Measurements from ENCODE around the gene DNAH3. TPM values are rescaled to one million over a fixed set of nuclear protein-coding genes. Genes with fewer than 3 reads are reported as not detected.
"Not testable (repeated sequence)": the region's sequence is repeated elsewhere in the genome, so short reads cannot be mapped to it uniquely, and the experiment has no call there.

Gene DNAH3
- total RNA-seq, 5 donors from 2014 or later (not counting 1 experiment from before 2014, with no cell fraction given): not detected

GRCh38 chr16:20937736-20938135 is 212.9 kb downstream of the DNAH3 start:
- Histone ChIP-seq H3K36me3 (ENCODE audit: control insufficient read depth in 2 of 2, extremely low read depth in 1 of 2, insufficient read depth in 1 of 2, low read length in 1 of 2) (no peaks in the 10 kb centered on the region), H3K27ac (ENCODE audit: low read length) (no peak overlapping the region), H3K4me1 (ENCODE audit: control insufficient read depth in 1 of 2, extremely low read depth in 1 of 2, insufficient read depth in 2 of 2, low read length in 2 of 2) (no peaks in the 10 kb centered on the region), H3K4me3 (ENCODE audit: control insufficient read depth in 1 of 2, extremely low read depth in 1 of 2, low read length in 1 of 2) (no peak overlapping the region), H3K9me3 (no peaks in the 10 kb centered on the region), H3K27me3 (replicated peaks in 1 of 2; ENCODE audit: control insufficient read depth in 2 of 2, extremely low read depth in 1 of 2, insufficient read depth in 2 of 2, low read length in 1 of 2) (peaks cover 0 to 6% of the 10 kb centered on the region in 2 experiments)
- Mint-ChIP-seq H3K4me3 (no peak overlapping the region), H3K27me3 (no peaks in the 10 kb centered on the region), H3K9me3 (no peaks in the 10 kb centered on the region), H3K27ac (no peak overlapping the region), H3K36me3 (no peaks in the 10 kb centered on the region), H3K4me1 (peaks cover 5 to 8% (median 6%) of the 10 kb centered on the region in 3 donors)
- WGBS (ENCODE audit: insufficient coverage): 92% methylated on average over 4 of the region's 6 CpGs
- DNase-seq: no peak
- no peak for ATAC-seq (replicated peaks in 1 of 4)
- CTCF ChIA-PET: no interaction called here
- POLR2A ChIA-PET: no interaction called here

- Mint-ChIP-seq H3K9me3 (no peaks in the 10 kb centered on the region), H3K4me3 (no peak overlapping the region), H3K27ac (no peak overlapping the region), H3K36me3 (no peaks in the 10 kb centered on the region), H3K27me3 (no peaks in the 10 kb centered on the region), H3K4me1 (no peaks in the 10 kb centered on the region)
- Histone ChIP-seq H3K27ac (ENCODE audit: low read length) (no peak overlapping the region), H3K4me3 (ENCODE audit: control insufficient read depth in 1 of 2, extremely low read depth in 1 of 2, low read length in 1 of 2) (no peak overlapping the region), H3K4me1 (ENCODE audit: control insufficient read depth in 1 of 2, extremely low read depth in 1 of 2, insufficient read depth in 2 of 2, low read length in 2 of 2) (no peaks in the 10 kb centered on the region), H3K9me3 (no peaks in the 10 kb centered on the region), H3K27me3 (replicated peaks in 1 of 2; ENCODE audit: control insufficient read depth in 2 of 2, extremely low read depth in 1 of 2, insufficient read depth in 2 of 2, low read length in 1 of 2) (peaks cover 0 to 6% of the 10 kb centered on the region in 2 experiments), H3K36me3 (ENCODE audit: control insufficient read depth in 2 of 2, extremely low read depth in 1 of 2, insufficient read depth in 1 of 2, low read length in 1 of 2) (no peaks in the 10 kb centered on the region)
- ChIA-PET POLR2A (no interaction called here), CTCF (no interaction called here)
- no peak for DNase-seq
- ATAC-seq (replicated peaks in 1 of 4): no peak
Observed at GRCh38 chr16:20933589-20933988, 217.1 kb downstream of the DNAH3 start.

- Histone ChIP-seq H3K27ac (ENCODE audit: low read length) (no peak overlapping the region), H3K36me3 (ENCODE audit: control insufficient read depth in 2 of 2, extremely low read depth in 1 of 2, insufficient read depth in 1 of 2, low read length in 1 of 2) (no peaks in the 10 kb centered on the region), H3K4me1 (ENCODE audit: control insufficient read depth in 1 of 2, extremely low read depth in 1 of 2, insufficient read depth in 2 of 2, low read length in 2 of 2) (no peaks in the 10 kb centered on the region), H3K9me3 (no peaks in the 10 kb centered on the region), H3K27me3 (replicated peaks in 1 of 2; ENCODE audit: control insufficient read depth in 2 of 2, extremely low read depth in 1 of 2, insufficient read depth in 2 of 2, low read length in 1 of 2) (no peaks in the 10 kb centered on the region), H3K4me3 (ENCODE audit: control insufficient read depth in 1 of 2, extremely low read depth in 1 of 2, low read length in 1 of 2) (no peak overlapping the region)
- ChIA-PET POLR2A (no interaction called here), CTCF (no interaction called here)
- Mint-ChIP-seq H3K27ac (no peak overlapping the region), H3K36me3 (peaks cover 10% of the 10 kb centered on the region), H3K4me1 (no peaks in the 10 kb centered on the region), H3K4me3 (no peak overlapping the region), H3K27me3 (no peaks in the 10 kb centered on the region), H3K9me3 (no peaks in the 10 kb centered on the region)
- no peak for DNase-seq
- ATAC-seq (replicated peaks in 1 of 4): no peak
- 100% methylated on average over 2 of the region's 5 CpGs for whole genome bisulfite sequencing (ENCODE audit: insufficient coverage)
Observed at GRCh38 chr16:20931066-20931600, 219.5 kb downstream of the DNAH3 start.

GRCh38 chr16:20930365-20930690 is 220.3 kb downstream of the DNAH3 start:
- Histone ChIP-seq H3K9me3 (no peaks in the 10 kb centered on the region), H3K27me3 (replicated peaks in 1 of 2; ENCODE audit: control insufficient read depth in 2 of 2, extremely low read depth in 1 of 2, insufficient read depth in 2 of 2, low read length in 1 of 2) (no peaks in the 10 kb centered on the region), H3K27ac (ENCODE audit: low read length) (no peak overlapping the region), H3K36me3 (ENCODE audit: control insufficient read depth in 2 of 2, extremely low read depth in 1 of 2, insufficient read depth in 1 of 2, low read length in 1 of 2) (peaks cover 0 to 5% of the 10 kb centered on the region in 2 donors), H3K4me3 (ENCODE audit: control insufficient read depth in 1 of 2, extremely low read depth in 1 of 2, low read length in 1 of 2) (no peak overlapping the region), H3K4me1 (ENCODE audit: control insufficient read depth in 1 of 2, extremely low read depth in 1 of 2, insufficient read depth in 2 of 2, low read length in 2 of 2) (no peaks in the 10 kb centered on the region)
- Mint-ChIP-seq H3K4me1 (no peaks in the 10 kb centered on the region), H3K27ac (no peak overlapping the region), H3K9me3 (no peaks in the 10 kb centered on the region), H3K4me3 (no peak overlapping the region), H3K27me3 (no peaks in the 10 kb centered on the region), H3K36me3 (peaks cover 15% of the 10 kb centered on the region)
- WGBS (ENCODE audit: insufficient coverage): 33% methylated on average over 1 of the region's 1 CpG
- ChIA-PET CTCF (interaction anchor here in 1 of 2 donors (0.7 kb wide), 1 partner anchor 314 kb away, joined by 5 read pairs; no protein-coding TSS in a partner anchor), POLR2A (no interaction called here)
- DNase-seq (no peak), ATAC-seq (replicated peaks in 1 of 4) (no peak)

GRCh38 chr16:20929676-20930364 is 220.8 kb downstream of the DNAH3 start:
- DNase-seq; H3K27ac Mint-ChIP-seq; H3K27me3 ChIP-seq (replicated peaks in 1 of 2; ENCODE audit: control insufficient read depth in 2 of 2, extremely low read depth in 1 of 2, insufficient read depth in 2 of 2, low read length in 1 of 2); H3K4me1 ChIP-seq (ENCODE audit: control insufficient read depth in 1 of 2, extremely low read depth in 1 of 2, insufficient read depth in 2 of 2, low read length in 2 of 2); H3K4me3 ChIP-seq (ENCODE audit: control insufficient read depth in 1 of 2, extremely low read depth in 1 of 2, low read length in 1 of 2); H3K4me3 Mint-ChIP-seq; H3K9me3 Mint-ChIP-seq; H3K27me3 Mint-ChIP-seq; POLR2A ChIA-PET; H3K4me1 Mint-ChIP-seq; H3K36me3 ChIP-seq (ENCODE audit: control insufficient read depth in 2 of 2, extremely low read depth in 1 of 2, insufficient read depth in 1 of 2, low read length in 1 of 2); H3K9me3 ChIP-seq; ATAC-seq (replicated peaks in 1 of 4); H3K27ac ChIP-seq (ENCODE audit: low read length): not testable (repeated sequence)
- H3K36me3 Mint-ChIP-seq: peaks cover 17% of the 10 kb centered on the region
- CTCF ChIA-PET: interaction anchor here in 1 of 2 donors (0.7 kb wide), 1 partner anchor 314 kb away, joined by 5 read pairs; no protein-coding TSS in a partner anchor
- WGBS (ENCODE audit: insufficient coverage): 87% methylated on average over 6 of the region's 10 CpGs

- no peak overlapping the region for H3K27ac Mint-ChIP-seq
- no peaks in the 10 kb centered on the region for H3K27me3 Mint-ChIP-seq
- ChIA-PET CTCF (no interaction called here), POLR2A (no interaction called here)
- ATAC-seq (replicated peaks in 1 of 4) (no peak), DNase-seq (no peak)
- H3K36me3 Mint-ChIP-seq: peaks cover 20% of the 10 kb centered on the region
- H3K9me3 Mint-ChIP-seq: no peaks in the 10 kb centered on the region
- Histone ChIP-seq H3K27ac (ENCODE audit: low read length) (no peak overlapping the region), H3K27me3 (replicated peaks in 1 of 2; ENCODE audit: control insufficient read depth in 2 of 2, extremely low read depth in 1 of 2, insufficient read depth in 2 of 2, low read length in 1 of 2) (no peaks in the 10 kb centered on the region), H3K9me3 (no peaks in the 10 kb centered on the region), H3K4me1 (ENCODE audit: control insufficient read depth in 1 of 2, extremely low read depth in 1 of 2, insufficient read depth in 2 of 2, low read length in 2 of 2) (no peaks in the 10 kb centered on the region), H3K4me3 (ENCODE audit: control insufficient read depth in 1 of 2, extremely low read depth in 1 of 2, low read length in 1 of 2) (no peak overlapping the region), H3K36me3 (ENCODE audit: control insufficient read depth in 2 of 2, extremely low read depth in 1 of 2, insufficient read depth in 1 of 2, low read length in 1 of 2) (peaks cover 5 to 6% of the 10 kb centered on the region in 2 donors)
- H3K4me1 Mint-ChIP-seq: no peaks in the 10 kb centered on the region
- WGBS (ENCODE audit: insufficient coverage): no CpG with 5 or more reads among the region's 5 CpGs
- no peak overlapping the region for H3K4me3 Mint-ChIP-seq
Observed at GRCh38 chr16:20928774-20929411, 221.8 kb downstream of the DNAH3 start.
